Cerebellar cortex (tissue), 1 donor: ENCODE measurements around the gene PAPOLG.

Source experiments
- DNase-seq: peaks from one replicate; pipeline ENCODE4 v3.0.0-alpha.2; 2015; ENCODE audit warnings: low spot score

The PAPOLG gene

GRCh38 chr2:60756097-60757087, at the start of gene PAPOLG:
TSS of gene PAPOLG (plus strand) at chr2:60756268. CDS start at chr2:60756479, 211 bp downstream.
- peak; percentile 96 for DNase-seq

GRCh38 chr2:60707750-60708371, 48.2 kb upstream of the PAPOLG start:
- DNase-seq, result peak; percentile 44

DNA sequence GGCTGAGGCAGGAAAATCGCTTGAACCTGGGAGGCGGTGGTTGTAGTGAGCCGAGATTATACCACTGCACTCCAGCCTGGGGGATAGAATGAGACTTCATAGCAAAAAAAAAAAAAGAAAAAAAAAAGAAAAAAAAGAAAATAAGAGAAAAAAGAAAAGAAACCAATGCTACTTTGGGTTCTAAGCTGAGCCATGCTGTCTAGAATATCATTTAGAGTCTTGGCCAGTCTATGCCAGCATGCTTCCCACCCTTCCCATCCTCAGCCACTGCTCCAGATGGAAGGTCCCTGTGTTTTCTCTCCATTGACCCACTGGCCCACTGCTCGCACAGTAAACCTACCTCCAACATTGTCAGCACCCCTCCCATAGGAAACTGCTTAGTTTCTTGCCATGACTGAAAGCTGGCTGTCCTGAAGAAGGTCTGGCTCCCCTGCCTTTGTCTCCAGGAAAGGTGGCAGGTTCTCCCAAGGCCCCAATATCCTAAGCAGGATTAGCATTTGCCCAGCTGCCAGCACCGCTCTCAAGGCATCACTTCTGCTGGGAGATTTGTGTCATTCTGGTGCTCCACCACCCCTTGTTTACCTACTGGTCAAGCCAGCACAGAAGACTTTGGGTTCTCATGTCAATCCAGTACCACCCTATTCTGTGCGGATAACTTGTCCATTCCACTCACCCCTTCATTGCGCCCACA, 47.3 kb upstream of the PAPOLG start:
- no peak for DNase-seq

DNA sequence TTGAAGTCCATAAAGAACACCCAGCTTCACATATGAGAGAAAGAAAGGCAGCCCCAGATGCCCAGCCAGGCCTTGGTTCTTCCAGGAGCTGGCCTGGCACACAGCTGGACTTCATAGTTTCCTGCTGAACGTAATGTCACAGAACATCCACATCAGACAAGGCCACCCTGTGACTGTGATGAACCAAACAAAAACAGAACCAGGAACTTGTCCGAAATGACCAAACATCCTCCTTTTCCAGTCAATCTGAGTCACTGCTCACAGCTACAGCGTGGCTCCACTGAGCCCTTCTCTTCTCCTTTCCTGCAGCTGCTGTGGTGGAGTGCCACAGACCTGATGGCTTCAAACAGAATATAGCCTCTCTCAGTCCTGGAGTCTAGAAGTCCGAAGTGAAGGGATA, 45.4 kb upstream of the PAPOLG start:
- no peak for DNase-seq

- DNase-seq, result no peak
Observed at GRCh38 chr2:60715561-60715960, 40.5 kb upstream of the PAPOLG start.

- no peak for DNase-seq
Observed at GRCh38 chr2:60717691-60718090, 38.4 kb upstream of the PAPOLG start.

DNA sequence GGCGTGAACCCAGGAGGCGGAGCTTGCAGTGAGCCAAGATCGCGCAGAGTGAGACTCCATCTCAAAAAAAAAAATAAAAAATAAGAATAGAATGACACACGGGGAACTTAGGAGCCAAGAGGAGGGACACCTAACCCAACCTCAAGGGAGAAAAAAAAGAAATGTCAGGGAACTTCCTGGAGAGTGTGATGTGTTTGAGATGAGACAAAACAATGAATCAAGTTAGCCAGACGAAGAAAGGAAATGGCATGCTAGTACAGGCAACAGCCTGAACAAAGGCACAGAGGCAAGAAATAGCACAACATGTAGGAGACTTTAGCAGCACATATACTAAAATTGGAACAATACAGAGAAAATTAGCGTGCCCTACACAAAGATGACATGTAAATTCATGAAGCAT, 36.7 kb upstream of the PAPOLG start:
- no peak for DNase-seq

- no peak for DNase-seq
Observed at GRCh38 chr2:60725466-60725865, 30.6 kb upstream of the PAPOLG start.

DNA sequence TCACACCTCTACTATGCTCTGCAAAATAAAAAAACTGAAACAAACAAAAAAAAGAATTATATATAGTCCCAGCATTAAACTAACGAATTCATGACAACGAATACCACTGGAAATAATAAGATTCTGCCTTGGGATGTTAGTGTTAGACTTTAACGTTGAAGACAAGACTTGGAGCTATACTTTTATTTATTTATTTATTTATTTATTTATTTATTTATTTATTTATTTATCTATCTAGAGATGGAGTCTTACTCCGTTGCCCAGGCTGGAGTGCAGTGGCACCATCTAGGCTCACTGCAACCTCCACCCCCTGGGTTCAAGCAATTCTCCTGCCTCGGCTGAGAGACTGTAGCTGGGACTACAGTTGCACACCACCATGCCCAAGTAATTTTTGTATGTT, 27.2 kb upstream of the PAPOLG start:
- no peak for DNase-seq

DNA sequence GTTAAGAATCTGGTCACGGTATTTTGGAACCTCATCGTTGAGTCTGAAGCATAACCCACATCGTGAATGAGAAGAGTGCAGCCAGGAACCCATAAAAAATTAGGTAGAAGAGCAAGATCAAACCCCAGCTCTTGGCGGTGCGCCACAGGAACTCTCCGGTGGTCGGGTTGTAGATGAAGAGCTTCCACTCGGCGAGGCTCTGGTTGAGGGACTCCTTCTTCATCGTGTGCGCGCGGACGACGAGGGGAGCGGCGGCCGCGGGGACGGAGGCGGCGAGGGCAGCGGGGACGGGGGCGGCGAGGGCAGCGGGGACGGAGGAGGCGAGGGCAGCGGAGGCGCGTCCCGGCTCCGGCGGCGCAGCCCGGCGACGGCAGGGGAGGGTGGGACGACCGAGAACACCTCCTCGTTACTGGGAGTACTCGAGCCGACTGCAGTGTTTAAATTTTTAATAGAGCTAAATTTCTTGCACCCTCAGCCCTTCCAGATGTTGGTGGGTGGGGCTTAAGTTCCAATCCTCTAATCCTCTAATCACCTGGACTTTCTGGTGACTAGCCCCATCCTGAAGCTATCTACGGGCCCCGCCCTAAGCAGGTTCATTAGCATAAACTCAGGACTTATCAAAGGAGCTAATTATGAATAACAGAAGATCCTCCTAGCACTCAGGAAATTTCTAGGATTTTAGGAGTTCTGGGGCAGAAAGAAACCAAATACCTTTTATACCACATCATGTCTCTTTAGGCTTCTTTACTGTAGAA, 20.4 kb upstream of the PAPOLG start:
- no peak for DNase-seq

DNA sequence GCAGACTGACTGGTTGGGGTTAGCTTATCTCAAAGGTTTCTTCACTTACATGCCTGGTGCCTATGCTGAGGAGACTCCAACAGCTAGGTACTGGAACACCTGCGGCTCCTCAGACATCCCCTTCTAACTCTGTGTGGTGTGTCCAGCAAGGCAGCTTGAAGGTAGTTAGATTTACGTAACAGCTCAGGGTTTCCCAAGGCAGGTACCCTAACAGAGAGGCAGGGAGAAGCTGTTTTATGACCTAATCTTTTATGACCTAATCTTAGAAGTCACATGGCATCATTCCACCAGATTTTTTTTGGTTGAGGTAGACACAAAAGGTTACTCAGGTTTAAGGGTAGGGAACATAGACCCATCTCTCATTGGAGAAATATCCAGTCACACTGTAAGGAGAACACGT, 17.4 kb upstream of the PAPOLG start:
- no peak for DNase-seq

- no peak for DNase-seq
Observed at GRCh38 chr2:60739156-60739555, 16.9 kb upstream of the PAPOLG start.

DNA sequence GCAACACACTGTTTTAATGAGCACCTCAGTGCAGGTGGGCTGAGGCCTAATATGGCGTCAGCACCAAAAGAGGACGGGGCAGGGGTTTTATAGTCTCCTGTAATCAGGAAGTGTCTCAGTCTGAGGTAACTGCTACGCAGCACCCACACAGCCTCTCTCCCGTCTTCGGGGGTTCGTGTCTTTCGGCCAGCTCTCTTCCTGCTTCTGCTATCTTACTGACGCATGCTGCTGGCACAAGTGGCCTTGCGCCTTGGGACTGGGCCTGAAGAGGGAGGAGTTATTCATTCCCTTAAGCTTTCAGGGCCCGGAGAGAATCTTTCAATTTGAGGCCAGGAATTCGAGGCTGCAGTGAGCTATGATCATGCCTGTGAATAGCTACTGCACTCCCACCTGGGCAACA, 14.5 kb upstream of the PAPOLG start:
- DNase-seq, result no peak

GRCh38 chr2:60742419-60742818, 13.6 kb upstream of the PAPOLG start:
- no peak for DNase-seq

- no peak for DNase-seq
Observed at GRCh38 chr2:60745330-60745729, 10.7 kb upstream of the PAPOLG start.

GRCh38 chr2:60745761-60746160, 10.3 kb upstream of the PAPOLG start:
- no peak for DNase-seq

DNA sequence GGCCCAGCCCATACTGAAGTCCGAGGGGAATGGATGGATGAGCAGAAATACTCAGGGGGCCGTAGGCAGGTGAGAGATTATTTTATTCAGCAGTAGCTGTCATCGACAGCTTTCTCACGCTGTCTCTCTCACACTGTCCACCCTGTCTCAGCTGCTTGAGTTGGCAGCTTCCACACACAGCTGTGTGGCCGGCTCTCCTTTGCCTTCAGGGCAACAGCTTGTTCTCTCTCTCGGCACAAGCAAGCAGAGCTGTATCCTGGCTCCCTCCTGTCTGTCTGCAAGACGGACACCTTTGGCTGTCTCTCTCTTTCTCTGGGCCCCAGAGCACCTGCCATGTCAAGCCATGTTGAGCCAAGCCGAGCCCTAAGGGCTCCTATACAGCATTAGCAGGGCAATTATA, 9.8 kb upstream of the PAPOLG start:
- DNase-seq, result no peak

DNA sequence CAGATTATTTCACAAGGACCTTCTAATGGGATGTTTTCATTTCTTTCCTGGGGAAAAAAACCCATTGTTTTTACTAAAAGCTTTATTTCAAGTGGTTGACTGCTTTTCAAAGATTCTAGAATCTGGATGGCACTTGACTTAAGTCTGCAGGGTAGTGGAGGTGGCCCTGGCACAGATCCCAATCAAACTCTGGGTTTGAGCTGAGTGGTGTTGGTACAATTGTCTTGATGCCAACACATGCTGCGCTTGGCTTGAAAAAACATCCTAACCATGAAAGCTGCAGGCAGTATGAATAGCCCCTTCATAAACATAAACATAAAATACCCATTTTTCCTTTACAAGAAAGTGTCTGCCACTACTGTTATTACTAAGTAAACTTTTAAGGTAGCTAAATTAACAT, 3.6 kb downstream of the PAPOLG start:
- DNase-seq, result peak; percentile 26

- no peak for DNase-seq
Observed at GRCh38 chr2:60764736-60765534, 8.9 kb downstream of the PAPOLG start.

DNA sequence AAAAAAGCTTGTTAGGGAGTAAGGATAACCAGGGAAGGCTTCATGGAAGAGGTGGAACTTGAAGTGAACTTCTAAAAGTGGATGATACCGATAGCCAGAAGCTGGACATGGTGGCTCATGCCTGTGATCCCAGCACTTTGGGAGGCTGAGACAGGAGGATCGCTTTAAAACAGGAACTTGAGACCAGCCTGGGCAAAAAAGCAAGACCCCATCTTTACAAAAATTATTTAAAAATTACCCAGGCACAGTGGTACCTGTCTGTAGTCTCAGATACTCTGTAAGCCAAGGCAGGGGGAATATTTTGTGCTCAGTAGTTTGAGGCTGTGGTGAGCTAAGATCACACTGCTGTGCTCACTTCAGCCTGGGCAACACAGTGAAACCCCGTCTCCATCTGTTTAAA, 10.2 kb downstream of the PAPOLG start:
- no peak for DNase-seq

DNA sequence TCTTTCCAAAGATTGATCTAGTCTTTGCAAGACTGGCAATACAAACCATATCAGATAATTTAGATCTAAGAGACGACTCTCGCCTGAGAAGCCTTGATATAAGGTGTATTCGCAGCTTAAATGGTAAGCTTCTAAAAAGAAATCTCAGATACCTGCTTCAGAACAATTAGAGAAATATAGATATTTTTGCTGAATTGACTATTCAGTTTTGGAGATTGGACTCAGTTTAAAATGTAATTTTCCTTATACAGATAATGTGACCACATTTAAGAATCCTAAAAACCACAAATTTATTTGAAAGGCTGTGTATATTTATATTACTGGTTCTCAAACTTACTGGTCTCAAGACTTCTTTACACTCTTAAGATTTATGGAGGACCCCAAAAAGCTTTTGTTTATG, 15.4 kb downstream of the PAPOLG start:
- no peak for DNase-seq
